Right cardiac atrium (tissue), 5 donors: ENCODE results near the gene NDUFB10. TPM values are rescaled to one million over a fixed set of nuclear protein-coding genes. Genes with fewer than 3 reads are reported as not detected.

Source experiments
- ATAC-seq, 2 donors: fragments of 200-7000 bp; cut with Tn5 transposase; one replicate each; pipeline versions ENCODE4 v1.8.0 to v1.9.1; 2020; ENCODE audit warnings: moderate library complexity in 2 of 2, mild to moderate bottlenecking in 1 of 2
- DNase-seq, 3 donors: peaks; one replicate each; pipeline ENCODE4 v3.0.0-alpha.2; 2020
- H3K27ac ChIP-seq: one replicate; pipeline ENCODE4 v1.5.1; 2013; ENCODE audit warnings: mild to moderate bottlenecking, low read length, control low read depth, moderate library complexity
- H3K27me3 ChIP-seq: one replicate; pipeline ENCODE4 v1.6.1; 2013; ENCODE audit not compliant: control insufficient read depth, insufficient read depth
- H3K4me1 ChIP-seq: one replicate; pipeline ENCODE4 v1.6.1; 2013; ENCODE audit warnings: low read length; ENCODE audit not compliant: control insufficient read depth, insufficient read depth
- H3K4me3 ChIP-seq: one replicate; pipeline ENCODE4 v1.5.1; 2013; ENCODE audit warnings: low read length, control low read depth
- H3K9me3 ChIP-seq: one replicate; pipeline ENCODE4 v1.6.1; 2013; ENCODE audit warnings: low read length; ENCODE audit not compliant: control insufficient read depth
- WGBS: extraction: QIAGEN DNeasy Blood & Tissue Kit; methylation state at CpG from one replicate; pipeline ENCODE4 v1.1.7; 2013; 5-methylcytosine and 5-hydroxymethylcytosine counted together
- intact Hi-C, 4 donors: fragments of 100-400 bp; cut with DNase I; formaldehyde crosslinking; loops; one replicate each; pipeline versions ENCODE4 v1.11.0 to v1.14.0; 2022 to 2023
- long read RNA-seq, 4 donors: library from polyadenylated mRNA; unstranded; transcript quantifications; one replicate each; pipeline ENCODE4 v2.0.0, GENCODE V29; 2020 to 2021
- polyA plus RNA-seq: library from polyadenylated mRNA; stranded (reverse); fragments of 200-250 nt; gene quantifications from one replicate; pipeline ENCODE4 v1.2.3, GENCODE V29; 2013
- total RNA-seq, 4 donors: library from RNA; stranded (reverse); fragmentation: NEBNext Ultra II Directional; extraction: Animal tissue kit (Norgen Biotek cat#: 25700); gene quantifications; one replicate each; pipeline ENCODE4 v1.2.1, GENCODE V29; 2021
- donor health status: healthy with polysubstance abuse.
- donor health status: DM: no; HTN: yes; CAD: no.
- donor health status: DM: no; HTN: no; CAD: no.
- donor health status: DM: no; HTN: yes; CAD: no; lungs with severe emphysema.
- donor health status: DM: yes; HTN: yes; CAD: no.

The NDUFB10 gene
- 100 to 1,000 TPM; 397 to 535 (median 467) TPM for total RNA-seq
- polyA plus RNA-seq = 1,316 TPM
- long read RNA-seq, donor 1, transcript NDUFB10-201 (4 exons, 705 nt) = major isoform, 231 of 247 reads
- long read RNA-seq, donor 1, partial matches to known transcripts = 6 of 247 reads
- long read RNA-seq, donor 1, other reads (novel, unspliced or antisense) = 4 of 247 reads
- long read RNA-seq, donor 2, transcript NDUFB10-201 (4 exons, 705 nt) = major isoform, 173 of 189 reads
- long read RNA-seq, donor 2, partial matches to known transcripts = 4 of 189 reads
- long read RNA-seq, donor 2, other reads (novel, unspliced or antisense) = 5 of 189 reads
- long read RNA-seq, donor 3, transcript NDUFB10-201 (4 exons, 705 nt) = major isoform, 72 of 77 reads
- long read RNA-seq, donor 3, partial matches to known transcripts = 1 of 77 reads
- long read RNA-seq, donor 3, other reads (novel, unspliced or antisense) = 2 of 77 reads
- long read RNA-seq, donor 4, transcript NDUFB10-201 (4 exons, 705 nt) = major isoform, 142 of 152 reads
- long read RNA-seq, donor 4, partial matches to known transcripts = 4 of 152 reads
- long read RNA-seq, donor 4, other reads (novel, unspliced or antisense) = 1 of 152 reads

GRCh38 chr16:1959269-1960039, at the start of gene NDUFB10:
TSS of gene NDUFB10 (plus strand) at chr16:1959538. CDS start at chr16:1959625, 87 bp downstream.
- intact Hi-C loops = no loop called here
- H3K4me1 ChIP-seq = peaks cover 10% of the 10 kb centered on the region
- H3K4me3 ChIP-seq = peak within 1 kb of the TSS; percentile 89
- DNase-seq = peak; percentile 94 to 98 (median 98)
- H3K27me3 ChIP-seq = no peaks in the 10 kb centered on the region
- no peaks in the 10 kb centered on the region for H3K9me3 ChIP-seq
- peak; percentile 93 to 95 for ATAC-seq
- peak within 1 kb of the TSS; percentile 95 for H3K27ac ChIP-seq
- WGBS = under 1% methylated on average over 79 of the region's 79 CpGs

DNA sequence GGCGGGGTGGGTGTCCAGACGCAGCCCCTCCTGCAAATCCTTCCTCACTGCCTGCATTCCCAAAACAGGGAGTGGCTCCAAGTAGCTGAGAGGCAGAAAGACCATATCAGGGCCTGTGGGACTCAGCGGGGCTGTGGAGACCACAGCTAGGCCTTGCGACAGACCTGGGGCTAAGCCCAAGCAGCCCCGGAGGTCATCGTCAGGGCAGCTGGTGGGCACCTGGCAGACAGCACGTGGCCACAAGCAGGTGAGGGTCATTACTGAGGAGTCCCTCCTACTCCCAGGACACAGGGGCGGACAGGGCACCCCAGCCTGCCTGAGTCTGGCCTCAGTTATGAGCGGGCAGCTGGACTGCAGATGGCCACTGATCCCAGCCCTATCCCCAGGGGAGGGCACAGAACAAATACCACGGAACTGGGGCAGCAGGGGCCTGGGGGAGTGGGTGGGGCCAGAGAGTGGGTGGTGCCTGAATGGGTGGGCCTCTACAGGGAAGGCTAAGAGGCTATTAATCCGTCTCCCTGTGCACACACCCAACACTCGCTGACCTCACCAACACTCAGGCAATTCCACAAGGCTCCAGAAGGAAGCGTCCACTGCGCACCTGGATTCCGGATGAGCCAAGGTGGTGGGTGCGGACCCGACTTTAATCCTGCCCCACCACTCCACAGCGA, 49.6 kb upstream of the NDUFB10 start:
- ATAC-seq (no peak), DNase-seq (no peak)
- no peak overlapping the region for H3K27ac ChIP-seq
- intact Hi-C loops = no loop called here
- H3K4me1 ChIP-seq = no peaks in the 10 kb centered on the region
- WGBS = 75% methylated on average over 18 of the region's 18 CpGs
- H3K4me3 ChIP-seq = no peak overlapping the region
- H3K27me3 ChIP-seq = no peaks in the 10 kb centered on the region
- no peaks in the 10 kb centered on the region for H3K9me3 ChIP-seq

- 87% methylated on average over 59 of the region's 59 CpGs for WGBS
These were observed 47.7 kb upstream of the NDUFB10 start for GRCh38 chr16:1911467-1912214.

DNA sequence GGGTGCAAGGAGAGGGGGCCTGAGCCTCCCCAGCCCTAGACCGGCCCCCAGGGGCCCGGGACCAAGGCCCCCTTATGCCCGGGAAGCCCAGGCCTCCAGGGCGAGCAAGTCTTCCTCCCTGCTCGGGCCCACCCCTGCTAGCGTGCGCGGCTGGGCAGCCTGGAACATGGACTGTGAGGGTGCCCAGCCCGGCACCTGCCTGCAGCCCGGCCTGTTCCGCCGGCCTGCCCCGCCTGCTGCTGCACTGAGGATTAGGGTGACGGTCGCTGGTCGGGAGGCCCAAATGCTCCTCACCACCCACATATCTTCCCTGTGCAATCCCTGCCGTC, 47.2 kb upstream of the NDUFB10 start:
- no peaks in the 10 kb centered on the region for H3K4me1 ChIP-seq
- 85% methylated on average over 17 of the region's 17 CpGs for WGBS
- H3K9me3 ChIP-seq = no peaks in the 10 kb centered on the region
- no peak for ATAC-seq
- intact Hi-C loops = no loop called here
- H3K27me3 ChIP-seq = no peaks in the 10 kb centered on the region
- H3K27ac ChIP-seq = no peak overlapping the region
- DNase-seq = no peak
- H3K4me3 ChIP-seq = no peak overlapping the region

More at GRCh38 chr16:1911467-1912214, 47.7 kb upstream of the NDUFB10 start:
- Histone ChIP-seq H3K27ac (no peak overlapping the region), H3K4me3 (no peak overlapping the region), H3K27me3 (no peaks in the 10 kb centered on the region), H3K4me1 (no peaks in the 10 kb centered on the region), H3K9me3 (no peaks in the 10 kb centered on the region)
- ATAC-seq = no peak
- no peak for DNase-seq
- intact Hi-C loops = no loop called here

GRCh38 chr16:1913327-1914083, 45.8 kb upstream of the NDUFB10 start:
- no peaks in the 10 kb centered on the region for H3K9me3 ChIP-seq
- DNase-seq = peak in 1 of 3 donors; percentile 9
- ATAC-seq = peak in 1 of 2 donors; percentile 19

DNA sequence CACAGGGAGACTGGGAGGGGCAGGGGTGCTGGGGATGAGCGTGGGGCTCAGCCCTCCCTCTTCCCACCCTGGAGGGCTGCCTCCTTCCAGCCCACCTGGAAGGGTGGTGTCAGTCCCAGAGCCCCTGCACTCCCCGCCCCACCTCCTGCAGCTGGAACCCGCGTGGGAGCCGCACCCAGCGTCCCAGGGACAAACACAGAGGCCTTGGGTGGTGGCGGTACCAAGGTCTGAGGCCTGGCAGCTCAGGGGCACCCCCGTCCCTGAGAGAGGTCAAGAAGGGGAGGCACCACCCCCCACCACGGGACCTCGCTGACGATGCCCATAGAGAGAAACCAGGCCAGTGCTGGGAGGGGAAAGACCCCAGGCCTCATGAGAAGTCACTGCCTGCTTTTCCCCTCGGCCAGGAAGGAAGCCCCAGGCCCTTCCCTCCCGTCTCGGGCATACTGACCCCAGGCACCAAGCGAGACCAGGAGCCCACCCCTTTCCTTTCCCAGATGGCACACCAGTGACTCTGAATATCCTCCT, 45.2 kb upstream of the NDUFB10 start:
- H3K27ac ChIP-seq = no peak overlapping the region
- no peak for ATAC-seq
- 36% methylated on average over 15 of the region's 15 CpGs for WGBS
- no peaks in the 10 kb centered on the region for H3K9me3 ChIP-seq
- H3K4me3 ChIP-seq = no peak overlapping the region
- H3K4me1 ChIP-seq = no peaks in the 10 kb centered on the region
- intact Hi-C loops = no loop called here
- no peaks in the 10 kb centered on the region for H3K27me3 ChIP-seq
- peak in 1 of 3 donors; percentile 13 for DNase-seq

More at GRCh38 chr16:1913327-1914083, 45.8 kb upstream of the NDUFB10 start:
- Histone ChIP-seq H3K27ac (no peak overlapping the region), H3K27me3 (no peaks in the 10 kb centered on the region), H3K4me1 (no peaks in the 10 kb centered on the region), H3K4me3 (no peak overlapping the region)
- 43% methylated on average over 21 of the region's 21 CpGs for WGBS
- intact Hi-C loops = no loop called here

DNA sequence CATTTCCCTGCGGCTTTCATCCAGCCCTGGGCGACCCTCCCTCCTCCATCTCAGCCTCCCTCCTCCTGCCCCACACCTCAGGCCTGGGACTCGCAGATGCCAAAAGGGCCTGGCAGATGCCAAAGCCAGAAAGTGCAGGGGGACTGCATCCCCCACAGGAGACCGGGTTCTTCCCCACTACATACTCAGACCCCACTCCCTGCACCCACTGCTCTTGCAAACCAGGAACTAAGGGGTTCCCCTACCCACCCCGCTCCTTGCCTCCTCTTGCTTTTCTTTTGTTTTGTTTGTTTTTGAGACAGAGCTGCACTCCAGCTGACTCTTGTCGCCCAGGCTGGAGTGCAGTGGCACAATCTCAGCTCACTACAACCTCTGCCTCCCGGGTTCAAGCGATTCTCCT, 44.4 kb upstream of the NDUFB10 start:
- Histone ChIP-seq H3K4me1 (no peaks in the 10 kb centered on the region), H3K4me3 (no peak overlapping the region), H3K27me3 (no peaks in the 10 kb centered on the region), H3K9me3 (no peaks in the 10 kb centered on the region), H3K27ac (no peak overlapping the region)
- DNase-seq (no peak), ATAC-seq (no peak)
- 41% methylated on average over 8 of the region's 8 CpGs for WGBS
- intact Hi-C loops = no loop called here

DNA sequence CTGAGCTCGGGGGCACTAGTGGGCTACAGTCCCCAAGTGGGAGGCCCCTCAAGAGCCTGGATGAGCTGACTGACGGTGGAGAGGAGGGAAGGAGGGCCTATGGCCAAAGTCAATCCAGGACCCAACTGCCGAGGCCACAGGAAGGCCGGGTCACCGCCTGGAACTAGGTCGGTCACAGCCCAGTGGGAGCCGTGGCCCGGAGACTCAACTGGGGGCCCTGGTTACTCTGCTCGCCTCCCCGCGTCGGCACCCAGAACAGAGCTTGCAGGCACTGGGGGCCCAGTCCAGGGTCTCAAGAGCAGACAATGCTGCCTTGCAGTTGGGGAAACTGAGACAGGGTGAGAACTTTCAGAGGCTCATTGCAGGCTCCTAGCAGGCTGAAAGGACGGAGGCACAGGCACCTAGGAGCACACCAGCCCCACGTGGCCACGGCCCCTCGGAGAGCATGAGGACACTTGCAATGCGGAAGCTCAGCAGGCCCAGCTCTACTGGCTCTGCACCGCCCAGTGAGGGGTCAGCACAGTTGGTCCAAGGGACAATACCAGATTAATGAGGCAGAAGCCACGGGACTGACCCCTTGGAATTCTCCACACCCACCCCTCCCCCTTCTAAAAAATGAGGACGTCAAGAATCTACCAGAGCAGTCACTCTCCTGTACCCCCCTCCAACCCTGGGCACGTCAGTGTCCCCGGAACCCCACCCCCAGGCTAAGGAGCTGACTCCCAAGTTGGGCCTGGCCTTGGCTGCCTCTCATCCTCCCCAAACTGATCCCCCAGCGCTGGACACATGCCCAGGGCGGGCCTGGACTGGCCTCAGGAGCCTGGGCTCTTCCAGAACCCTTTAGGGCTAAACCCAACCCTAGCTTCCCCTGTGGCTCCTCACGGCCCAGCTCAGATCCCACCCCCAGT, 43.4 kb upstream of the NDUFB10 start:
- WGBS = 59% methylated on average over 25 of the region's 25 CpGs
- Histone ChIP-seq H3K4me3 (no peak overlapping the region), H3K4me1 (no peaks in the 10 kb centered on the region), H3K9me3 (no peaks in the 10 kb centered on the region), H3K27ac (no peak overlapping the region), H3K27me3 (no peaks in the 10 kb centered on the region)
- DNase-seq = peak in 1 of 3 donors; percentile 15
- no peak for ATAC-seq
- intact Hi-C loops = no loop called here

DNA sequence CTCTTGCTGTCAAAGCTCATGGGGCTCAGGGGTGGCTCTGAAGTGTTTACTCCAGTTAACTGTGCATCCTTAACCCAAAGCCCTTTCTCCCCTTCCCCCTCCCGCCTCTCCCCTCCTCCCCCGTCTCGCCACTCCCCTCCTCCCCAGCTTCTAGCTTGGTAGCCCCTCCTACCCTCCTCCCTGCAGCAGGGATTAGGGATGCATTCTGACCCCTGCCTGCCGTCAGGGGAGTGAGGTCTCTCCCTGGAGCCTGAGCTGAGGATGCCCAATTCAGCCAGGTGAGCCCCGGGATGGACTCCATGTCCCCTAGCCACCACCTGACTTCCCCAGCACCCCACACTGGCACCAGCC, 42.7 kb upstream of the NDUFB10 start:
- 2% methylated on average over 5 of the region's 5 CpGs for WGBS
- intact Hi-C loops = no loop called here
- DNase-seq (no peak), ATAC-seq (no peak)
- no peaks in the 10 kb centered on the region for H3K27me3 ChIP-seq
- H3K4me3 ChIP-seq = no peak overlapping the region
- no peaks in the 10 kb centered on the region for H3K4me1 ChIP-seq
- H3K9me3 ChIP-seq = no peaks in the 10 kb centered on the region
- H3K27ac ChIP-seq = no peak overlapping the region
